GM10266 (cell line): ENCODE data around the gene MRPL18.
"Not testable (repeated sequence)": the region's sequence is repeated elsewhere in the genome, so short reads cannot be mapped to it uniquely, and the experiment has no call there.

Experiments used
- DNase-seq: peaks from one replicate; pipeline ENCODE4 v3.0.0; 2012; ENCODE audit errors: extremely low spot score
- CTCF ChIP-seq: IDR thresholded peaks from 2 replicates; pipeline ENCODE4 v1.5.1; 2012; ENCODE audit warnings: mild to moderate bottlenecking, low read depth; ENCODE audit not compliant: control insufficient read depth, insufficient read depth; ENCODE audit errors: missing control alignments

The MRPL18 gene

GRCh38 chr6:159790956-159791598 is 810 bp downstream of the MRPL18 start:
- no peak for DNase-seq
- no peak for TF ChIP-seq CTCF

- DNase-seq: not testable (repeated sequence)
Observed at GRCh38 chr6:159794976-159795375, 4.7 kb downstream of the MRPL18 start.

- DNase-seq: no peak
Observed at GRCh38 chr6:159797554-159797953, 7.3 kb downstream of the MRPL18 start.

GRCh38 chr6:159800141-159800865 is 10.0 kb downstream of the MRPL18 start, which contains the start of gene PNLDC1:
Gene PNLDC1, plus strand, starts transcription at chr6:159800276. Its CDS starts 32 bp downstream, at chr6:159800308.
- TF ChIP-seq CTCF: no peak
- no peak for DNase-seq

More at GRCh38 chr6:159797554-159797953, 7.3 kb downstream of the MRPL18 start:
- no peak for TF ChIP-seq CTCF

GRCh38 chr6:159801935-159802334 is 11.7 kb downstream of the MRPL18 start:
- DNase-seq: no peak

GRCh38 chr6:159804504-159804903 is 14.2 kb downstream of the MRPL18 start:
- no peak for TF ChIP-seq CTCF
- DNase-seq: no peak

More at GRCh38 chr6:159801935-159802334, 11.7 kb downstream of the MRPL18 start:
- no peak for TF ChIP-seq CTCF

GRCh38 chr6:159805440-159806020 is 15.3 kb downstream of the MRPL18 start:
- no peak for DNase-seq
- TF ChIP-seq CTCF: no peak
